ENCODE data around the gene GRIPAP1.

GRCh38 chrX:49000636-49001035 lies 1.4 kb downstream of the GRIPAP1 start:
- TF ChIP-seq CTCF (IDR thresholded peaks at IDR 0.05; ENCODE audit: low read depth, low read length), result no peak
- no peak for TF ChIP-seq EZH2phosphoT487 (IDR thresholded peaks at IDR 0.05; ENCODE audit: low read depth)
